ENCODE data around the gene TTC21B. TPM values are rescaled to one million over a fixed set of nuclear protein-coding genes. Genes with fewer than 3 reads are reported as not detected.

Gene TTC21B
- total and polyA plus RNA-seq, 2 of the 8 experiments (the other 6 are each of a cell fraction or from before 2014, with no cell fraction given): 6.9 to 20.8 TPM

- Histone ChIP-seq H4K20me1 (replicated peaks in 1 of 2; ENCODE audit: control insufficient read depth in 1 of 2, insufficient read depth in 2 of 2, low read length in 2 of 2) (no peaks in the 10 kb centered on the region), H4K5ac (ENCODE audit: insufficient read length, low read depth, low read length) (no peak overlapping the region), H3K9ac (replicated peaks in 1 of 4; ENCODE audit: extremely low read depth in 1 of 4, low read depth in 3 of 4, low read length in 3 of 4) (no peak overlapping the region), H2BK12ac (ENCODE audit: low read depth, low read length) (no peak overlapping the region), H3K18ac (ENCODE audit: extremely low read depth, low read length) (no peak overlapping the region), H2BK15ac (ENCODE audit: low read length) (no peak overlapping the region), H3K9me3 (ENCODE audit: insufficient read depth in 2 of 2, low read depth in 1 of 2, low read length in 1 of 2) (no peaks in the 10 kb centered on the region), H3K79me1 (ENCODE audit: low read depth, low read length) (no peaks in the 10 kb centered on the region), H2AK5ac (ENCODE audit: low read depth, low read length) (no peak overlapping the region), H3K36me3 (ENCODE audit: control insufficient read depth in 2 of 4, insufficient read depth in 4 of 4, low read length in 3 of 4) (peaks cover 0 to 59% (median 14%) of the 10 kb centered on the region in 4 experiments; a peak in 4 of 8 replicates), H2BK120ac (replicated peaks; ENCODE audit: low read depth, low read length) (no peak overlapping the region), H2BK20ac (ENCODE audit: low read length) (no peak overlapping the region), H4K8ac (ENCODE audit: extremely low read depth, insufficient read depth, low read length) (no peak overlapping the region), H2AFZ (ENCODE audit: low read length) (no peak overlapping the region), H3K14ac (ENCODE audit: insufficient read length) (no peak overlapping the region), H3K4me3 (ENCODE audit: extremely low read depth in 1 of 4, insufficient read depth in 2 of 4, low read depth in 3 of 4, low read length in 4 of 4) (no peak overlapping the region), H3K23me2 (ENCODE audit: low read depth, low read length) (no peaks in the 10 kb centered on the region), H3K4ac (replicated peaks; ENCODE audit: insufficient read length, low read depth, low read length) (no peak overlapping the region), H3K23ac (ENCODE audit: insufficient read length) (no peak overlapping the region), H3K27me3 (replicated peaks in 1 of 4; ENCODE audit: control insufficient read depth in 3 of 4, extremely low read depth in 1 of 4, insufficient read depth in 3 of 4, low read length in 3 of 4) (no peaks in the 10 kb centered on the region), H4K91ac (replicated peaks; ENCODE audit: insufficient read length, low read length) (no peak overlapping the region), H3K79me2 (ENCODE audit: control insufficient read depth in 1 of 2, insufficient read depth in 2 of 2, low read length in 2 of 2) (no peaks in the 10 kb centered on the region), H2BK5ac (ENCODE audit: low read depth, low read length) (no peak overlapping the region), H3K4me1 (replicated peaks in 1 of 4; ENCODE audit: control insufficient read depth in 3 of 4, insufficient read depth in 4 of 4, low read length in 3 of 4) (no peaks in the 10 kb centered on the region), H3K4me2 (ENCODE audit: insufficient read depth in 1 of 2, low read depth in 2 of 2, low read length in 2 of 2) (no peak overlapping the region), H3K27ac (ENCODE audit: low read depth, low read length) (no peak overlapping the region), H3K56ac (replicated peaks; ENCODE audit: insufficient read length, low read depth, low read length) (no peak overlapping the region)
- WGBS, 2 experiments (ENCODE audit: extremely low coverage in 1 of 2, insufficient coverage in 1 of 2, insufficient read length in 1 of 2, insufficient replicate concordance in 2 of 2, low coverage in 1 of 2, low lambda C conversion rate in 2 of 2, missing lambda C conversion rate in 1 of 2): 97 to 100% methylated on average over 1 to 4 of the region's 4 CpGs
- POLR2A ChIA-PET (ENCODE audit: partially characterized antibody): no interaction called here
- CTCF ChIA-PET (ENCODE audit: partially characterized antibody): no interaction called here
- DNase-seq (ENCODE audit: low read depth in 1 of 2, low spot score in 2 of 2) (no peak), FAIRE-seq (no peak)
- TF ChIP-seq BRCA1 (IDR thresholded peaks at IDR 0.05; ENCODE audit: low read depth, low read length): no peak
- TF ChIP-seq GABPA (IDR thresholded peaks at IDR 0.05; ENCODE audit: borderline replicate concordance, insufficient read depth, low read length): no peak
- no peak for TF ChIP-seq CHD2 (IDR thresholded peaks at IDR 0.05; ENCODE audit: low read length)
- TF ChIP-seq ATF3 (IDR thresholded peaks at IDR 0.05; ENCODE audit: insufficient read depth, low read depth, low read length): no peak
- TF ChIP-seq SP4 (IDR thresholded peaks at IDR 0.05; ENCODE audit: low read length): no peak
- TF ChIP-seq KDM1A (IDR thresholded peaks at IDR 0.05; ENCODE audit: borderline replicate concordance, low read length): no peak
- TF ChIP-seq ZNF274 (IDR thresholded peaks at IDR 0.05; ENCODE audit: borderline replicate concordance, extremely low read depth, low read length): no peak
- TF ChIP-seq TAF1 (IDR thresholded peaks at IDR 0.05; ENCODE audit: low read depth, low read length): no peak
- TF ChIP-seq MAX (IDR thresholded peaks at IDR 0.05): no peak
- no peak for TF ChIP-seq YY1 (IDR thresholded peaks at IDR 0.05; ENCODE audit: low read depth, low read length)
- TF ChIP-seq JUN (IDR thresholded peaks at IDR 0.05; ENCODE audit: low read depth, low read length): no peak
- no peak for TF ChIP-seq EGR1 (IDR thresholded peaks at IDR 0.05; ENCODE audit: borderline replicate concordance, low read depth, low read length)
- no peak for TF ChIP-seq EZH2 (IDR thresholded peaks at IDR 0.05; ENCODE audit: low read depth, low read length, severe bottlenecking)
These were observed 55.2 kb downstream of the TTC21B start for GRCh38 chr2:165898381-165898780.
